CD8-positive, alpha-beta memory T cell (primary cell): ENCODE results near the gene HEMGN. TPM values are rescaled to one million over a fixed set of nuclear protein-coding genes. Genes with fewer than 3 reads are reported as not detected.

Experiments
- CTCF ChIA-PET: fragments of 350-600 bp; sonication (Branson Sonifier 250); formaldehyde crosslinking; loops from one replicate; lab custom pipeline; 2021; ENCODE audit warnings: antibody characterized with exemption; lab: Charles Lee
- POLR2A ChIA-PET: fragments of 350-600 bp; sonication (Branson Sonifier 250); formaldehyde crosslinking; loops from one replicate; lab custom pipeline; 2021; ENCODE audit warnings: antibody characterized with exemption; lab: Charles Lee
- DNase-seq, 5 donors: peaks; one replicate each; pipeline versions ENCODE4 v3.0.0 to v3.0.0-alpha.2; 2020 to 2022; ENCODE audit warnings: mixed read lengths in 1 of 5
- H3K27ac ChIP-seq: one replicate; pipeline ENCODE4 v1.7.0; 2013; ENCODE audit warnings: low read depth, mild to moderate bottlenecking, low read length, moderate library complexity
- H3K27me3 ChIP-seq: 2 replicates; pipeline ENCODE4 v1.7.0; 2013; ENCODE audit warnings: low read length, mild to moderate bottlenecking; ENCODE audit not compliant: insufficient read depth, poor library complexity, severe bottlenecking
- H3K36me3 ChIP-seq: 2 replicates; pipeline ENCODE4 v1.7.0; 2013; ENCODE audit warnings: mild to moderate bottlenecking, low read length, moderate library complexity; ENCODE audit not compliant: insufficient read depth
- H3K4me1 ChIP-seq: 2 replicates; pipeline ENCODE4 v1.7.0; 2013; ENCODE audit warnings: mild to moderate bottlenecking, low read length, moderate library complexity; ENCODE audit not compliant: insufficient read depth
- H3K4me3 ChIP-seq: 2 replicates; pipeline ENCODE4 v1.7.0; 2013; ENCODE audit warnings: mild to moderate bottlenecking, low read length
- H3K9me3 ChIP-seq: 2 replicates; pipeline ENCODE4 v1.7.0; 2013; ENCODE audit warnings: mild to moderate bottlenecking, low read length
- H3K27ac Mint-ChIP-seq, 8 donors: one replicate each; pipeline ENCODE4 v1.8.0; 2020 to 2021; ENCODE audit warnings: mixed read lengths in 8 of 8, mild to moderate bottlenecking in 6 of 8, inconsistent platforms in 3 of 8, moderate library complexity in 3 of 8
- H3K27me3 Mint-ChIP-seq, 2 donors: one replicate each; pipeline ENCODE4 v1.8.0; 2020 to 2021; ENCODE audit warnings: mixed read lengths in 2 of 2, mild to moderate bottlenecking in 1 of 2, moderate library complexity in 1 of 2
- H3K36me3 Mint-ChIP-seq, 3 donors: one replicate each; pipeline ENCODE4 v1.8.0; 2020 to 2021; ENCODE audit warnings: mixed read lengths in 3 of 3, inconsistent platforms in 1 of 3, mild to moderate bottlenecking in 1 of 3
- H3K4me1 Mint-ChIP-seq, 3 donors: one replicate each; pipeline ENCODE4 v1.8.0; 2020 to 2021; ENCODE audit warnings: mixed read lengths in 3 of 3, inconsistent platforms in 1 of 3, mild to moderate bottlenecking in 1 of 3
- H3K4me3 Mint-ChIP-seq, 7 donors: one replicate each; pipeline ENCODE4 v1.8.0; 2020 to 2021; ENCODE audit warnings: mixed read lengths in 7 of 7, mild to moderate bottlenecking in 6 of 7, moderate library complexity in 4 of 7, inconsistent platforms in 2 of 7
- H3K9me3 Mint-ChIP-seq, 5 donors: one replicate each; pipeline ENCODE4 v1.8.0; 2020 to 2022; ENCODE audit warnings: mixed read lengths in 5 of 5, mild to moderate bottlenecking in 3 of 5, moderate library complexity in 2 of 5, inconsistent platforms in 1 of 5
- polyA plus RNA-seq: library from polyadenylated mRNA; unstranded; fragments of 300-500 nt; fragmentation: Illumina TruSeq; gene quantifications from one replicate; pipeline ENCODE4 v1.2.3, GENCODE V29; 2021
- total RNA-seq, 2 experiments: library from RNA; stranded (reverse); gene quantifications; one replicate each; pipeline ENCODE4 v1.2.3, GENCODE V29; 2021

Gene HEMGN
- total and polyA plus RNA-seq, 3 experiments from 2014 or later = 0.31 to 2.8 (median 0.66) TPM

DNA sequence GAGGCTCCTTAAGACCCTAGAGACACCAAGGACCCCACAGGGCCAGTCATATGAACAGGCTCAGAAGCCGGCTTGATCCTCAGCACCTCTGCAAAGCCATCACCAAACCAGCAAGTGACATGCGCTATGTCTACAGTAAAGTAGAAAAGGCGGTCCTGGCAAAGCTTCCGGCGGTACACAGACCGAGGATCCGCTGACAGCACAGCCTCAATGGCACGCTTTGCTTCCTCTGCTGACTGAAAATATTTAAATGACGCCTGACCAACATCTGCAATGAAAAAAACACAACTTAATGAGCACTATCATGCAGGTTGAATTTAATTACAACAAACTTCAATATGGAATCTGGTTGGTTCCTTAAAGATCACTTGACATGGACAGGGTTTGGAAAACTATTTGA, 33.2 kb downstream of the HEMGN start:
- Histone ChIP-seq H3K4me1 (peaks cover 92% of the 10 kb centered on the region), H3K4me3 (peak overlapping the region; percentile 47), H3K27ac (peak overlapping the region; percentile 12), H3K9me3 (no peaks in the 10 kb centered on the region), H3K27me3 (no peaks in the 10 kb centered on the region), H3K36me3 (peaks cover under 1% of the 10 kb centered on the region)
- H3K4me3 Mint-ChIP-seq = peak overlapping the region; percentile 62 to 82 (median 76)
- ChIA-PET POLR2A (interaction anchor here (0.9 to 3.4 kb wide), 3 partner anchors 16 to 197 kb away, joined by 3 to 55 read pairs (median 3); partner anchors contain the start of gene TRMO), CTCF (interaction anchor here (0.7 to 10.0 kb wide), 6 partner anchors 12 to 349 kb away, joined by 3 to 109 read pairs (median 4); partner anchors contain the start of gene TRMO)
- peaks cover 0 to 52% (median 8%) of the 10 kb centered on the region in 3 donors for H3K36me3 Mint-ChIP-seq
- peak in 4 of 5 donors; percentile 29 to 75 (median 62) for DNase-seq
- H3K4me1 Mint-ChIP-seq = peaks cover 74 to 90% (median 87%) of the 10 kb centered on the region in 3 donors
- no peaks in the 10 kb centered on the region for H3K9me3 Mint-ChIP-seq
- H3K27ac Mint-ChIP-seq = peak overlapping the region; percentile 77 to 99 (median 98)
- H3K27me3 Mint-ChIP-seq = no peaks in the 10 kb centered on the region

DNA sequence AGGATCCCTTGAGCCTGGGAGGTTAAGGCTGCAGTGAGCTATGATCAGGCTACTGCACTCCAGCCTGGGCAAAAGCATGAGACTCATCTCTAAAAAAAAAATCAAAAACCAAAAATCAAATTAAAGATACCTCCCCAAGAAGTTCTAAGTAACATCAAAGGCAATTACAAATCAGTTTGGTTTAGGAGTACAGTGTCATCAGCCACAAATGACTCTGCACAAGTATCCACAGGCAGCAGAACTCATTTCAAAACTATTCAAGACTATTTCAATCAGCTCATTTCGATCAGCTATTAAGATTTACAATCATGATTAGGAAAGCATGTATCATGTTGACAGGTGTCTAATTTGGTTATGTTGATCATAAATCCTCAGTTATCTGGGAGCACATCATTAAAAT, 34.8 kb downstream of the HEMGN start:
- Histone ChIP-seq H3K27ac (no peak overlapping the region), H3K9me3 (no peaks in the 10 kb centered on the region), H3K4me1 (peaks cover 77% of the 10 kb centered on the region), H3K4me3 (no peak overlapping the region), H3K27me3 (no peaks in the 10 kb centered on the region), H3K36me3 (no peaks in the 10 kb centered on the region)
- ChIA-PET POLR2A (interaction anchor here (1.1 to 1.9 kb wide), 3 partner anchors 9 to 19 kb away, joined by 4 to 7 read pairs (median 5); partner anchors contain the start of gene TRMO), CTCF (interaction anchor here (1.2 to 10.0 kb wide), 6 partner anchors 9 to 352 kb away, joined by 3 to 109 read pairs (median 12); partner anchors contain the start of genes TBC1D2 and TRMO)
- H3K4me3 Mint-ChIP-seq = peak overlapping the region in 3 of 7 donors; percentile 23 to 38 (median 30)
- no peak for DNase-seq
- no peaks in the 10 kb centered on the region for H3K9me3 Mint-ChIP-seq
- H3K36me3 Mint-ChIP-seq = peaks cover 0 to 44% (median 3%) of the 10 kb centered on the region in 3 donors
- no peaks in the 10 kb centered on the region for H3K27me3 Mint-ChIP-seq
- peaks cover 64 to 79% (median 74%) of the 10 kb centered on the region in 3 donors for H3K4me1 Mint-ChIP-seq
- peak overlapping the region; percentile 64 to 97 (median 81) for H3K27ac Mint-ChIP-seq

DNA sequence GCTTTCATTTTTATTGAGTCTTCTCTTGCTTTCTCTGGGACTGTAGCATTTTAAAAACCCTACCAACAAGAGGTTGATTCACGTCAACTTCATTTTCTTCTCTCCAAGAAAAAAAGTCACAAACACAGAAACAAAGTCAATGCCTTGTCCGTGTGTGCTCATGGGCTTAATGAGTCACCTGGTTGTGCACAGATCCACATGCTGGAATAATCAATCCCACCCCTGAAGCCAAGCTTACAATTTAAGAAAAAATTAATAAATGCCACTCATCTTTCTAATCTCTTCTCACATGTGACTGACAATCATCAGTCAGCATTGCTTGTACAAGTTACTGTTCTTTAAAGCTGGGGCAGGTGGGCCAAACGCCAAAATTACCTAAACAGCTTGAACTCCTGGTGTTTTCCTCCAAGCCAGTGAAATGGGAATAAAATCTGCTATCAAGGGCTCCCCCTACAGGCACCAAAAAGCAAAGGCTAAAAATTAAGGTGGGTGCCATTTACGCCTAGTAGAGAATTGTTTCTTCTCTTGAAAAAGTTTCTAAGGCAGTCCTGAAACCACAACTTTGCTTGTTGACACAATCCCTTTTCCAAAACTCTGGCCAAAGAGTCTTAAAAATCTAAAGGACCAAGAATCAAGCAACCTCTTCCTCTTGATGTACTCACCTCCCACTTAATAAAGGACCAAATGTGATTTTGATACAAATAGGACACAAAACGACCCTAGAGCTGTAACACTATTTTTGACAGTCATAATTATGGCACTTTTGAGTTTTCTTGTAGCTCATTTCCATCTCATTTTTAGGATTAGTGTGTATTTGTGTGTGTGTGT, 37.0 kb downstream of the HEMGN start:
- Mint-ChIP-seq H3K4me3 (peak overlapping the region in 1 of 7 donors; percentile 37), H3K36me3 (peaks cover 0 to 45% (median 5%) of the 10 kb centered on the region in 3 donors), H3K4me1 (peaks cover 46 to 60% (median 53%) of the 10 kb centered on the region in 3 donors), H3K27ac (peak overlapping the region; percentile 57 to 97 (median 85)), H3K27me3 (no peaks in the 10 kb centered on the region), H3K9me3 (no peaks in the 10 kb centered on the region)
- Histone ChIP-seq H3K4me3 (no peak overlapping the region), H3K4me1 (peaks cover 56% of the 10 kb centered on the region), H3K36me3 (no peaks in the 10 kb centered on the region), H3K27me3 (no peaks in the 10 kb centered on the region), H3K27ac (no peak overlapping the region), H3K9me3 (no peaks in the 10 kb centered on the region)
- ChIA-PET POLR2A (interaction anchor here (0.9 to 1.9 kb wide), 2 partner anchors 21 kb away, joined by 6 to 7 read pairs; partner anchors contain the start of gene TRMO), CTCF (interaction anchor here (0.6 to 10.0 kb wide), 20 partner anchors 8 to 355 kb away, joined by 3 to 109 read pairs (median 4); partner anchors contain the start of genes TBC1D2, TRMO and XPA)
- DNase-seq = peak in 2 of 5 donors; percentile 33 to 51

DNA sequence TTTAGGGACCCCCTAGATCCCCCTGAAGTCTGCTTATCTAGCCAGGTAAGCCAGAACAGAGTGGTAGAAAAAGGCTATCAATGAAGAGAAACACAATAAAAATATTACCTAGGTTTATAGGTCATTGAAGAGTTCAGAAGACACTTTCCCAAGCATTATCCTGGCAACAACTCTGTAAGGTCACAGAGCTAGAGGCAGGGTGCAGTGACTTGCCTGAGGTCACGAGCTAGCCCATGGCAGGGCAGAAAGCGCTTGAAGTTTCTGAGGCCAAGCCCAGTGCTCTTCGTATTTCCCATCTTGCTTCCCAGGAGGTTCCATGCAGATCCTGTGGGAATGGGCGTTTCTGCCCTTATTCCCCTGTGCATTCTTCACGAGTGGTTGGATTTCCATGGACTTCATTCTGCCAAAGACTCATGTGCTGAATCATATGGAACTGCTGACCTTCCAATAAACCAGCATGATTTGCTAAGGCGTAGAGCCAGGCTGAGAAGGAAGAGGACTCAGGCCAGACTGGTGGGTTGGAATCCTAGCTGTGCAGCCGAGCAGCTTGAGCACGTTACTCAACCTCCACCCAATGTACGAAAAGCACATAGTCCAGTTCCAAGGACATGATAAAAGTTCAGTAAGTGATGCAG, 37.8 kb downstream of the HEMGN start:
- Mint-ChIP-seq H3K4me1 (peaks cover 39 to 52% (median 46%) of the 10 kb centered on the region in 3 donors), H3K9me3 (no peaks in the 10 kb centered on the region), H3K27ac (peak overlapping the region in 6 of 8 donors; percentile 17 to 70 (median 40)), H3K4me3 (no peak overlapping the region), H3K36me3 (peaks cover 0 to 51% (median 10%) of the 10 kb centered on the region in 3 donors), H3K27me3 (no peaks in the 10 kb centered on the region)
- Histone ChIP-seq H3K27me3 (no peaks in the 10 kb centered on the region), H3K27ac (no peak overlapping the region), H3K36me3 (no peaks in the 10 kb centered on the region), H3K9me3 (no peaks in the 10 kb centered on the region), H3K4me1 (peaks cover 51% of the 10 kb centered on the region), H3K4me3 (no peak overlapping the region)
- ChIA-PET POLR2A (interaction anchor here (0.9 kb wide), 1 partner anchor 22 kb away, joined by 6 read pairs; the partner anchor contains the start of gene TRMO), CTCF (interaction anchor here (0.8 to 10.0 kb wide), 13 partner anchors 8 to 203 kb away, joined by 3 to 109 read pairs (median 5); partner anchors contain the start of genes TRMO and XPA)
- no peak for DNase-seq

DNA sequence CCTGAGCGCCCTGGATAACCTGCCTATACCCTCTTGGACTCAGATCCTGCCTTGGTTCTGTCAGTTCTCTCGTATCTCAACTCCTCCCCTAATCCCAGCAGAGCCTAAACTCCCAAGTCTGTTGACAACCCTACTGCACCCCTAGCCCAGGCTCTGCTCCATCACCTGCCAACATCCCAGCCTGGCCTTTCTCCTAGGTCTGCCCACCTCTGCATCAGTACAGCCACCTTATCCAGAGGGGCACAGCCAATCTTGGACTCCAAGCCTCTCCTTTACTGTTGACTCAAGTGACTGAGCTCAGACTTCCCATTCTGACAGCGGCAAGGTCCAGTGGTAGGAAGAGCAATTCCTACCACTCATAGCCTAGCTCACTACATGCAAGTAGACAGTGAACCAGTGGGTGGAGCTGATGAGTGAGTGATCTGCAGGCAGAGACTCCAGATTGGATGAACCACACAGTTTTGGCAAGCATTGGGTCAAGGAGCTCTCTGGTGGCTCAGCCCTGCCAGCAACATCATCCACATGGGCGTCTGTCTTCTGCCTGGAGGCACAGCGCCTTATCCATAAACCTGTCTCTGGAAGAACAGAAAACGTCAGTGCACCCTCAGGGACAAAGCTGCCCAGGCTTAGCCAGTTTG, 42.2 kb downstream of the HEMGN start:
- POLR2A ChIA-PET = no interaction called here
- Mint-ChIP-seq H3K36me3 (peaks cover 0 to 36% (median 15%) of the 10 kb centered on the region in 3 donors), H3K27me3 (no peaks in the 10 kb centered on the region)

DNA sequence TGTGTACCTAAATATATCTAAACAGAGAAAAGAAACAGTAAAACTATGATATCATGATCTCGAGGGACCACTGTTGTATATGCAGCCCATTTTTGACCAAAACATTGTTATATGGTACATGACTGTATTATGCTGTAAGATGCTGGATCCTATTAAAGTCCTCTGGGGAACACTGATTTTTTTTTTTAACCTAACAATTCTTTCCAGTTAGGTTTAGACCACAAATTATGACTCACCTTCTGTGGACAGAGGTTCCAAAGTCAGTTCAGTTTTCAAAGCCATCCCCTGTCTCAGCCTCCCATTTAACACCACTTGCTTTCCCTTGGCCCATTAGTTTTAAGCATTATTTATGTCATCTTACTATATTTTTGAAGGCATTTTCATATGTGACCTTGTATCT, 42.8 kb downstream of the HEMGN start:
- peaks cover 0 to 16% (median 5%) of the 10 kb centered on the region in 5 donors for H3K9me3 Mint-ChIP-seq
- no peak overlapping the region for H3K4me3 ChIP-seq
- H3K27me3 Mint-ChIP-seq = no peaks in the 10 kb centered on the region
- CTCF ChIA-PET = interaction anchor here (1.1 to 5.8 kb wide), 3 partner anchors 15 to 27 kb away, joined by 3 to 32 read pairs (median 4); partner anchors contain the start of gene TRMO
- peaks cover 0 to 30% (median 15%) of the 10 kb centered on the region in 3 donors for H3K36me3 Mint-ChIP-seq
- H3K27ac Mint-ChIP-seq = peak overlapping the region in 2 of 8 donors; percentile 0 to 1
- POLR2A ChIA-PET = no interaction called here
- H3K9me3 ChIP-seq = no peaks in the 10 kb centered on the region
- H3K4me3 Mint-ChIP-seq = no peak overlapping the region
- no peak for DNase-seq
- no peaks in the 10 kb centered on the region for H3K36me3 ChIP-seq
- H3K27ac ChIP-seq = no peak overlapping the region
- H3K27me3 ChIP-seq = no peaks in the 10 kb centered on the region
- H3K4me1 Mint-ChIP-seq = peaks cover 2 to 5% (median 2%) of the 10 kb centered on the region in 3 donors
- peaks cover 8% of the 10 kb centered on the region for H3K4me1 ChIP-seq

More for the DNA sequence above, 42.2 kb downstream of the HEMGN start:
- CTCF ChIA-PET = interaction anchor here (1.1 to 1.3 kb wide), 2 partner anchors 14 to 26 kb away, joined by 3 to 4 read pairs; no protein-coding TSS in a partner anchor
- Histone ChIP-seq H3K9me3 (no peaks in the 10 kb centered on the region), H3K27me3 (no peaks in the 10 kb centered on the region), H3K4me1 (peaks cover 11% of the 10 kb centered on the region), H3K27ac (no peak overlapping the region), H3K4me3 (no peak overlapping the region), H3K36me3 (no peaks in the 10 kb centered on the region)
- DNase-seq = no peak
- H3K4me3 Mint-ChIP-seq = no peak overlapping the region
- peaks cover 0 to 16% (median 5%) of the 10 kb centered on the region in 5 donors for H3K9me3 Mint-ChIP-seq
- H3K27ac Mint-ChIP-seq = peak overlapping the region in 1 of 8 donors; percentile 1
- peaks cover 4 to 11% (median 7%) of the 10 kb centered on the region in 3 donors for H3K4me1 Mint-ChIP-seq

DNA sequence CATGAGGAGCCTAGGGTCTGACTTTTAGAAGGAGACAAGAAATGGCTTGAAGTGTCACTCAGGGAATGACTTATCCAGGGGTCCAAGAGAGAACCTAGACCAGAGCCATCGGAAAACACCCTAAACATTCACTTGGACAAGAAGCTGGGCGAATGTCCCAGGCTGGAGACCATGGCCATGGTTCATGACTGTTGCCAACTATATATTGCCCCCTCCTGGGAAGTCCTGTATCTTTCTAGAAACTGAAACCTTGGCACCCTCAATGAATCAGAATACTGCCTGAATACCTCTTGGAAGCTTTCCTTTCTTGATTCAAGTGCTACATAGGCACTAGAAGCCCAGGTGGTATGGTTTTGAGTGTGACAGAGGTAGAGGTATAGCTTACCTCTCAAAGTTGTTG, 45.6 kb downstream of the HEMGN start:
- ChIA-PET CTCF (interaction anchor here (1.6 to 5.8 kb wide), 3 partner anchors 9 to 30 kb away, joined by 5 to 32 read pairs (median 11); partner anchors contain the start of gene TRMO), POLR2A (interaction anchor here (0.8 kb wide), 1 partner anchor 30 kb away, joined by 3 read pairs; the partner anchor contains the start of gene TRMO)
- H3K27ac ChIP-seq = no peak overlapping the region
- no peak overlapping the region for H3K4me3 ChIP-seq
- no peak for DNase-seq
- Mint-ChIP-seq H3K4me3 (no peak overlapping the region), H3K27me3 (no peaks in the 10 kb centered on the region), H3K9me3 (peaks cover 0 to 16% (median 5%) of the 10 kb centered on the region in 5 donors), H3K4me1 (peaks cover 3 to 7% (median 6%) of the 10 kb centered on the region in 3 donors), H3K27ac (no peak overlapping the region), H3K36me3 (peaks cover 0 to 20% (median 11%) of the 10 kb centered on the region in 3 donors)
- no peaks in the 10 kb centered on the region for H3K36me3 ChIP-seq
- H3K9me3 ChIP-seq = no peaks in the 10 kb centered on the region
- peaks cover 9% of the 10 kb centered on the region for H3K4me1 ChIP-seq
- H3K27me3 ChIP-seq = no peaks in the 10 kb centered on the region
